ENCODE data around the gene GLIS2.
A peak's percentile ranks its signal among the peaks of the same experiment; 100 is the strongest.

Gene GLIS2

DNA sequence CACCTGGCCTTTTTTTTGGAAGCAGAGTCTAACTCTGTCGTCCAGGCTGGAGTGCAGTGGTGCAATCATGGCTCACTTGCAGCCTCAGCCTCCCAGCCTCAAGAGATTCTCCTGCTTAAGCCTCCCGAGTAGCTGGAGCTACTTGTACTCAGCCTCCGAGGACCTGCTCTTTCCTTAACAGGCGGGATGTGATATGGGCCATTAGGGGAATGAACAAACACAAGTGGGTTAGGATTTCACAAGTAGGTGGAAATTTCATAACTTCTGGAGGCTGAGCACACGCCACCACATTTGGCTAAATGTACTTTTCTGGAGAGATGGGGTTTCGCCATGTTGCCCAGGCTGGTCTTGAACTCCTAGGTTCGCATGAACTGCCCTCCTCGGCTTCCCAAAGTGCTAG is 31.1 kb downstream of the GLIS2 start:
- Histone ChIP-seq H3K27ac (ENCODE audit: low read depth, low read length) (no peak overlapping the region), H3K36me3 (ENCODE audit: control insufficient read depth, insufficient read depth, low read length) (no peaks in the 10 kb centered on the region), H3K27me3 (ENCODE audit: control insufficient read depth, insufficient read depth, low read length) (no peaks in the 10 kb centered on the region), H3K4me1 (ENCODE audit: control insufficient read depth, insufficient read depth, low read length) (peaks cover 2% of the 10 kb centered on the region), H3K9ac (ENCODE audit: low read length) (no peak overlapping the region), H3K4me3 (ENCODE audit: low read length) (no peak overlapping the region)

DNA sequence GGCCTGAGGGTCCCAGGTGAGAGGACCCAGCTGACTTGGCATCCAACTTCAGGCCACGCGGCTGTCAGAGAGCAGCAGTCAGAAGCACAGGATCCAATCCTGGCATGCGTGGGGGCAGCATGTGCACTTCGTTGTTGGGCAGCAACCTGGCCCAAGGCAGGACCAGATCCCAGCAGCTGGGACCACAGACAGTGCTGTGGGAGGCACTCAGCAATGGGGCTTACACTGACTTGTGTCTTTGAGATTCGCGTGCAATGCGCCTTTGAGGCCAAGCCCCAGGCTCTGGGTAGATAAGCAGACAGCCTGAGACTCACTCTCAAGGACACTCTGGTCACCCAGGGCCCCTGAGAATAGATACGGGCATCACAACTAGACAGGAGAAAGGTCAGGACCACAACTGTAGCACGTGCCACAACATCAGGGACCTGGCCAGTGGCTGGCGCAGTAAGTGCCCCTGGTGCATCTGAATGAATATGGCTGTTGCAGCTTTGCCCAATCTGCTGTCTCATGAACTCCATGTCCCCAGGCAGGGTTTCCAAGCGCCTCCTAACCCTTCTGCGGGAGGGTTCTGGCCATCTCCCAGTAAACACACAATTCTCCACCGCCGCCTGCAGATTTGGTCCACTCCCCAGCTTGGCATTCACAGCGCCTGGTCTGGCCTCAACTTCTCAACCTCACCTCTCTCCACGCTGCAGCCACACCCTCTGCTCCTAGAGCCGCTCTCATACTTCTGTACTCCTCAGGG is 32.1 kb downstream of the GLIS2 start:
- Histone ChIP-seq H3K27me3 (ENCODE audit: control insufficient read depth, insufficient read depth, low read length) (no peaks in the 10 kb centered on the region), H3K36me3 (ENCODE audit: control insufficient read depth, insufficient read depth, low read length) (no peaks in the 10 kb centered on the region), H3K9ac (ENCODE audit: low read length) (no peak overlapping the region), H3K4me3 (ENCODE audit: low read length) (no peak overlapping the region), H3K4me1 (ENCODE audit: control insufficient read depth, insufficient read depth, low read length) (peaks cover 2% of the 10 kb centered on the region), H3K27ac (ENCODE audit: low read depth, low read length) (no peak overlapping the region)

DNA sequence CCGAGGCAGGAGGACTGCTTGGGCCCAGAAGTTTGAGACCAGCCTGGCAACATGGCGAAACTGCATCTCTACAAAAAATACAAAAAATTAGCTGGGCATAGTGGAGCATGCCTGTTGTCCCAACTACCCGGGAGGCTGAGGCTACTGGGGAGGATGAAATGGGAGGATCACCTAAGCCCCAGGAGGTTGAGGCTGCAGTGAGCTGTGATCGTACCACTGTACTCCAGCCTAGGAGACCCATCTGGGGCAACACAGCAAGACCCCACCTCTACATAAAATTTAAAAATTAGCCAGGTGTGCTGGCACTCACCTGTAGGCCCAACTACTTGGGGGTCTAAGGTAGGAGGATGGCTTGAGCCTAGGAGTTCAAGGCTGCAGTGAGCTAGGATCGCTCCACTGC is 33.5 kb downstream of the GLIS2 start:
- Histone ChIP-seq H3K36me3 (ENCODE audit: control insufficient read depth, insufficient read depth, low read length) (no peaks in the 10 kb centered on the region), H3K4me1 (ENCODE audit: control insufficient read depth, insufficient read depth, low read length) (peaks cover 2% of the 10 kb centered on the region), H3K27ac (ENCODE audit: low read depth, low read length) (no peak overlapping the region), H3K4me3 (ENCODE audit: low read length) (no peak overlapping the region), H3K27me3 (ENCODE audit: control insufficient read depth, insufficient read depth, low read length) (no peaks in the 10 kb centered on the region), H3K9ac (ENCODE audit: low read length) (no peak overlapping the region)

DNA sequence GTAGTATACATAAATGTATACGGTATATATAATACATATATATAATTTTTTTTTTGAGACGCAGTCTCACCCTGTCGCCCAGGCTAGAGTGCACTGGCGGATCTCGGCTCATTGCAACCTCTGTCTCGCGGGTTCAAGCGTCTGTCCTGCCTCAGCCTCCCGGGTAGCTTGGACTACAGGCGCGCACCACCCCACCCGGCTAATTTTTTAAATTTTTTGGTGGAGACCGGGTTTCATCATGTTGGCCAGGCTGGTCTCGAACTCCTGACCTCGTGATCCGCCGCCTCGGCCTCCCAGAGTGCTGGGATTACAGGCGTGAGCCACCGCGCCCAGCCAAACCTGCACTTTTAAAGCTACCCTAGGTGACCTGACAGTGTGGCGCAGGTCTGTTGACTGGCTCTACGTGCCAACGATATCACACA is 34.5 kb downstream of the GLIS2 start:
- Histone ChIP-seq H3K27ac (ENCODE audit: low read depth, low read length) (peak overlapping the region; percentile 61), H3K27me3 (ENCODE audit: control insufficient read depth, insufficient read depth, low read length) (no peaks in the 10 kb centered on the region), H3K9ac (ENCODE audit: low read length) (peak overlapping the region; percentile 82), H3K36me3 (ENCODE audit: control insufficient read depth, insufficient read depth, low read length) (no peaks in the 10 kb centered on the region), H3K4me3 (ENCODE audit: low read length) (peak overlapping the region; percentile 98), H3K4me1 (ENCODE audit: control insufficient read depth, insufficient read depth, low read length) (peaks cover 2% of the 10 kb centered on the region)

DNA sequence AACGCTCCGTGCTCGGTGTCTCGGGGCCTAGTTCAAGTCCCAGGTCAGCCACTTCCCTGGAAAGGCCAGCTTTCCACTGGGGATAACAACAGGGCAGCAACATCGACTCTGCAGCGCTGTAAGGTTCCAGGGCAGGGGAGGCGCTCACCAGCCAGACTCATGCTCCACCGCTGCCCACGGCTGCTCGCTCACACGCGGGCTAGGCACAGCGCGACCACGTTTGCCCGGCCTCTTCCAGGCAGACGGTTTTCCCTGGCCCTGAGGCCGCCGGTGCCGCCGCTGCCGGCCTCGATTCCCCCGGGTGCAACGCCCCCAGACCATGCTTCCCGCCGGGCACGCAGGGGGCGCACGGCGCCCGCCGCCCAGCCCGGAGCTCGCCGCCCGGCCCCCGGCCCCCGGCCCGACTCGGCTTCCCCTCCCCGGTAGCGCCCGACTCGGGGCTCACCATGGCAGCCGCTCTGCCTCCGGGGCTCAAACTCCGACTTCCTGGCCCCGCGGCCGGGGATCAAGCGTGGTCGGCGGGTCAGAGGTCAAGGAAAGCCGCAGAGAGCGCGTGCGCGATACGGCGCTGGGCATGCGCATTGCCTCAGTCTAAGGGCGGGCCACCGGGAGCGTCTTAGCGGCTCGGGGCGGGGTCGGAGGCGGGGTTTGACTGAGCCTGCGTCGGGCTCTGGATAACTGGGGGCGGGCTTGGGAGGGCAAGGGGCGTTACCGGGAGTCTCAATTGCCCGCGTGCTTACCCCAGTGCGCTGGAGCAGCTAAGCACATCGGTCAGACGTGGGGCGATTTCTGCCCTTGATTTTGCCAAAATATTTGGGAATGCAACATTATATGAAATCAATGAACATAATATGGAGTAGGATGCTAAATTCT is 35.2 kb downstream of the GLIS2 start, which contains the start of gene PAM16:
Gene PAM16, minus strand, starts transcription at position 535 of the 873 bp plus-strand sequence. Its CDS starts 87 bp downstream, at position 448.
- Histone ChIP-seq H3K27ac (ENCODE audit: low read depth, low read length) (peak within 1 kb of the TSS; percentile 61), H3K36me3 (ENCODE audit: control insufficient read depth, insufficient read depth, low read length) (no peaks in the 10 kb centered on the region), H3K4me1 (ENCODE audit: control insufficient read depth, insufficient read depth, low read length) (peaks cover 2% of the 10 kb centered on the region), H3K4me3 (ENCODE audit: low read length) (peak within 1 kb of the TSS; percentile 98), H3K27me3 (ENCODE audit: control insufficient read depth, insufficient read depth, low read length) (no peaks in the 10 kb centered on the region), H3K9ac (ENCODE audit: low read length) (peak within 1 kb of the TSS; percentile 82)

DNA sequence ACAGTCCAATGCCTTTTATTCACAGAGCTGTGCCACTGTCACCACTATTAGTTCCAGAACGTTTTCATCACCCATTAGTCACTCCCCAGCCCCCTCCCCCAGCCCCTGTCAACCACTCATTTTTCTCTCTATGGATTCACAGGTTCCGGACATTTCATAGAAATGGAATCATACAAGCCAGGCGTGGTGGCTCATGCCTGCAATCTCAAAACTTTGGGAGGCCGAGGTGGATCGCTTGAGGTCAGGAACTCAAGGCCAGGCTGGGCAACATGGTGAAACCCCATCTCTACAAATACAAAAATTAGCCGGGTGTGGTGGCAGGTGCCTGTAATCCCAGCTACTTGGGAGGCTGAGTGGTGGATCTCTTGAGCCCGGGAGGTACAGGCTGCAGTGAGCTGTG is 36.0 kb downstream of the GLIS2 start:
- Histone ChIP-seq H3K4me3 (ENCODE audit: low read length) (no peak overlapping the region), H3K27ac (ENCODE audit: low read depth, low read length) (no peak overlapping the region), H3K9ac (ENCODE audit: low read length) (no peak overlapping the region), H3K27me3 (ENCODE audit: control insufficient read depth, insufficient read depth, low read length) (no peaks in the 10 kb centered on the region), H3K4me1 (ENCODE audit: control insufficient read depth, insufficient read depth, low read length) (peaks cover 2% of the 10 kb centered on the region), H3K36me3 (ENCODE audit: control insufficient read depth, insufficient read depth, low read length) (no peaks in the 10 kb centered on the region)

DNA sequence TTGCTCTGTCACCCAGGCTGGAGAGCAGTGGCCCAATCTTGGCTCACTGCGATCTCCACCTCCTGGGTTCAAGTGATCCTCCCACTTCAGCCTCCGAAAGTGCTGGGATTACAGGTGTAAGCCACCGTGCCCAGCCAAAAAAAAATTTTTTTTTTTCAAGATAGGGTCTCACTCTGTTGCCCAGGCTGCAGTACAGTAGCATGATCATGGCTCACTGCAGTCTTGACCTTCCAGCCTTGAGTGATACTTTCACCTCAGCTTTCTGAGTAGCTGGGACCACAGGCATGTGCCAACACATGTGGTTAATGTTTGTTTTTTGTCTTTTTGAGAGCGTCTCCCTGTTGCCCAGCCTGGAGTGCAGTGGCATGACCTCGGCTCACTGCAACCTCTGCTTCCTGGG is 37.0 kb downstream of the GLIS2 start:
- Histone ChIP-seq H3K4me1 (ENCODE audit: control insufficient read depth, insufficient read depth, low read length) (peaks cover 2% of the 10 kb centered on the region), H3K27me3 (ENCODE audit: control insufficient read depth, insufficient read depth, low read length) (no peaks in the 10 kb centered on the region), H3K9ac (ENCODE audit: low read length) (no peak overlapping the region), H3K4me3 (ENCODE audit: low read length) (no peak overlapping the region), H3K27ac (ENCODE audit: low read depth, low read length) (no peak overlapping the region), H3K36me3 (ENCODE audit: control insufficient read depth, insufficient read depth, low read length) (no peaks in the 10 kb centered on the region)

DNA sequence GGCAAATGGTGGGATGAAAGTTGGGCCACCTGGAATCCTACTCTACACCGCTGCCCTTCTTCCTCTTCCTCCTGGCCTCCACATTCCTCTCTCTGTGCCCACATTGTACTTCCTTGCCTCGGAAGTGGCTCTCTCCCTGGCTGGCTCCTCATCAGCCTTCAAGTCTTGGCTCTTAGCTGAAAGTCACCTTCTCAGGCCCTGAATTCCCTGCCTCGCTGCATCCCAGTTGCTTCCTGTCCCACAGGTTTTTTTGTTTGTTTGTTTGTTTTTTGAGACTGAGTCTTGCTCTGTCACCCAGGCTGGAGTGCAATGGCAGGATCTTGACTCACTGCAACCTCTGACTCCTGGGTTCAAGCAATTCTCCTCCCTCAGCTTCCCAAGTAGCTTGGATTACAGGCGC is 37.8 kb downstream of the GLIS2 start:
- H3K4me3 ChIP-seq (ENCODE audit: low read length), result no peak overlapping the region
- H3K27ac ChIP-seq (ENCODE audit: low read depth, low read length), result no peak overlapping the region
- H3K4me1 ChIP-seq (ENCODE audit: control insufficient read depth, insufficient read depth, low read length), result peaks cover 2% of the 10 kb centered on the region
- H3K27me3 ChIP-seq (ENCODE audit: control insufficient read depth, insufficient read depth, low read length), result no peaks in the 10 kb centered on the region
- H3K9ac ChIP-seq (ENCODE audit: low read length), result no peak overlapping the region
- no peaks in the 10 kb centered on the region for H3K36me3 ChIP-seq (ENCODE audit: control insufficient read depth, insufficient read depth, low read length)

DNA sequence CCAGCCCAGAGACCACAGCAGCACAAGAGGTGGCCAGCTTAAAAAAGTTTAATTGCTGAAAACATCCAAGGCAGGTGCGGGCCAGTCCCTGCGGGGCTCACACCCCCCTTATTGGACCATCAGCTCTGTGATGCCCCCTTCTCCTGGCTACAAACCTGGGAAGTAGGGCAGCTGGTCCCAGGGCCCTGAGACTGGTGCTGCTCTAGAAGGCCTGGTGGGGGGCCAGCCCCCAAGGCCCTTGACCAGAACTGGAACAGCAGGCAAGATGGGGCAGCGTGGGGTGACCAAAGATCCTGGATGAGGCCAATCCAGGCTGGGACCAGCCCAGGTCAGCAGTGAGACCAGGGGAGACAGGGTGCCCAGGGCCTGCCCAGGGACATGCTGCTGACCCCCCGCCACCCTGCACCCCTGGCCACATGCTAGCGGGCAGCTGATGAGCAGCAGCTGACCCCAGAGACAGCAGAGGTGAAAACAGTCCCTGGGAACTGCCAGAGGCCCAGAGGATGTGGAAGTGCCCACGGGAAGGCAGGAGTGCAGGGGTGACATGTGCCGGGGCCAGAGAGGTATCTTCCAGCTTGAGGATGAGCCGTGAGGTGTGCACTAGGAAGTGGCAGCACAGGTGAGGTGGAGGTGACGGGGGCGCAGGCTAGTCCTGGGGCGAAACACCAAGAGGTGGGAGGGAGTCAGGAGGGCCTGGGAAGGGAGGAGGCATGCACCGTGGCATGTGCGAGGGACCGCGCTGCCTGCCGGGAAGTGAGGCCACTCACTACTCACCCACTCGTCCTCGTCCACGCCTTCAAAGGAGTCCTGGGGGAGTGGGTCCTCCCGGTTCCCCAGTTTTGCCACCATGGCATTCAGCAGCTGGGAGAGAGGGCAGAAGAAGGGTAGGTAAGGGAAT is 38.9 kb downstream of the GLIS2 start:
- Histone ChIP-seq H3K27me3 (ENCODE audit: control insufficient read depth, insufficient read depth, low read length) (no peaks in the 10 kb centered on the region), H3K9ac (ENCODE audit: low read length) (no peak overlapping the region), H3K27ac (ENCODE audit: low read depth, low read length) (no peak overlapping the region), H3K4me1 (ENCODE audit: control insufficient read depth, insufficient read depth, low read length) (peaks cover 2% of the 10 kb centered on the region), H3K36me3 (ENCODE audit: control insufficient read depth, insufficient read depth, low read length) (no peaks in the 10 kb centered on the region), H3K4me3 (ENCODE audit: low read length) (no peak overlapping the region)

DNA sequence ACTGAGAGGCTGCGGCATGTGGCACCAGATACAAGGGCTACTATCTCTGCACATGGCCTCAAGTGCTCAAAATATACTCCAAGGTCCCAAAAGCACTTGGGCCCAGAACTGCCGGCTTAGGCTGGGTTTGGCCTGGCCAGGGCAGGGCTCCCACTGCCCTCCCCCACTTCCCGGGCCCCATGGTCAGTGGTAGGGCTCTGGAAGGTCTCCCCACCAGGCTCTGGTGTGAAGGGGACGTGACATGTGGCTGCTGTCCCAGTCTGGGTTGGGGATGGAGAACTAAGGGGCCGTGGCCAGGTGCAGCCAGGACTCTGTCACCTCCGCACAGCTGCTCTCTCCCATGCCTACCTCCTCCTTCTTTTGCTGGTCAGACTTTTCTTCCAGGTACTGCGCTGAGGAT is 41.0 kb downstream of the GLIS2 start:
- Histone ChIP-seq H3K4me1 (ENCODE audit: control insufficient read depth, insufficient read depth, low read length) (no peaks in the 10 kb centered on the region), H3K36me3 (ENCODE audit: control insufficient read depth, insufficient read depth, low read length) (peaks cover 4% of the 10 kb centered on the region), H3K9ac (ENCODE audit: low read length) (no peak overlapping the region), H3K4me3 (ENCODE audit: low read length) (no peak overlapping the region), H3K27ac (ENCODE audit: low read depth, low read length) (no peak overlapping the region), H3K27me3 (ENCODE audit: control insufficient read depth, insufficient read depth, low read length) (no peaks in the 10 kb centered on the region)

DNA sequence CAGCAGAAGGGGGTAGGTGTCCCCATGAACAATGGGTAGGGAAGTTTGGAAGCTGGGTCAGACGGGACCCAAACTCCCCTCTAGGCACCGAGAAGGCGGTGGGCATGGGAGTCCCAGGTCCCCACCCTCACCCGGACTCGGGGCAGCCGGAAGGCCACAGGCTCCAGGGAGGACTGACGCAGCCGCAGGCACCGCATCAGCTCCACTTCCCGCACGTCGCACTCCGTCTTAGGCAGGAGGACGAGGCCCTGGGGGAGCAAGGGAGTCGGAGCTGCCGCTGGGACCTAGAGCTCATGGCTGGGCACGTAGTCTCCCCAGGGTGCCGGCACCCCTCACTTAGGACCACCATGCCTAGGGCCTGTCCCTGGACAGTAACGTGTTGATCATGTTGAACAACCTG is 42.4 kb downstream of the GLIS2 start:
- H3K27me3 ChIP-seq (ENCODE audit: control insufficient read depth, insufficient read depth, low read length), result no peaks in the 10 kb centered on the region
- no peak overlapping the region for H3K27ac ChIP-seq (ENCODE audit: low read depth, low read length)
- no peaks in the 10 kb centered on the region for H3K4me1 ChIP-seq (ENCODE audit: control insufficient read depth, insufficient read depth, low read length)
- H3K4me3 ChIP-seq (ENCODE audit: low read length), result no peak overlapping the region
- no peak overlapping the region for H3K9ac ChIP-seq (ENCODE audit: low read length)
- peaks cover 4% of the 10 kb centered on the region for H3K36me3 ChIP-seq (ENCODE audit: control insufficient read depth, insufficient read depth, low read length)

Measured in rectal smooth muscle tissue (tissue), 1 donor.